IPS DF 6.9 (cell line): ENCODE measurements around the gene BRD9.
A peak's percentile ranks its signal among the peaks of the same experiment; 100 is the strongest.

Experiments
- DNase-seq: peaks from one replicate; pipeline ENCODE4 v3.0.0-alpha.2; 2013; ENCODE audit warnings: low read depth, low spot score
- H3K27ac ChIP-seq: one replicate; pipeline ENCODE4 v1.5.1; 2013; ENCODE audit warnings: low read length, control low read depth
- H3K27me3 ChIP-seq: 2 replicates; pipeline ENCODE4 v1.6.1; 2013; ENCODE audit warnings: mild to moderate bottlenecking, low read length; ENCODE audit not compliant: control insufficient read depth, insufficient read depth
- H3K36me3 ChIP-seq: 2 replicates; pipeline ENCODE4 v1.6.1; 2013; ENCODE audit warnings: low read length; ENCODE audit not compliant: control insufficient read depth, insufficient read depth
- H3K4me1 ChIP-seq: 2 replicates; pipeline ENCODE4 v1.6.1; 2013; ENCODE audit warnings: low read length; ENCODE audit not compliant: control insufficient read depth, insufficient read depth
- H3K4me3 ChIP-seq: 2 replicates; pipeline ENCODE4 v1.5.1; 2013; ENCODE audit warnings: mild to moderate bottlenecking, low read length
- H3K9me3 ChIP-seq: 2 replicates; pipeline ENCODE4 v1.6.1; 2013; ENCODE audit warnings: low read length, inconsistent platforms; ENCODE audit not compliant: control insufficient read depth, insufficient read depth
- WGBS: extraction: QIAGEN DNeasy Blood & Tissue Kit; methylation state at CpG from one replicate; pipeline ENCODE4 v1.1.7; 2013; ENCODE audit warnings: mixed read lengths, missing lambda C conversion rate; ENCODE audit not compliant: insufficient read length, insufficient coverage; 5-methylcytosine and 5-hydroxymethylcytosine counted together

The BRD9 gene

DNA sequence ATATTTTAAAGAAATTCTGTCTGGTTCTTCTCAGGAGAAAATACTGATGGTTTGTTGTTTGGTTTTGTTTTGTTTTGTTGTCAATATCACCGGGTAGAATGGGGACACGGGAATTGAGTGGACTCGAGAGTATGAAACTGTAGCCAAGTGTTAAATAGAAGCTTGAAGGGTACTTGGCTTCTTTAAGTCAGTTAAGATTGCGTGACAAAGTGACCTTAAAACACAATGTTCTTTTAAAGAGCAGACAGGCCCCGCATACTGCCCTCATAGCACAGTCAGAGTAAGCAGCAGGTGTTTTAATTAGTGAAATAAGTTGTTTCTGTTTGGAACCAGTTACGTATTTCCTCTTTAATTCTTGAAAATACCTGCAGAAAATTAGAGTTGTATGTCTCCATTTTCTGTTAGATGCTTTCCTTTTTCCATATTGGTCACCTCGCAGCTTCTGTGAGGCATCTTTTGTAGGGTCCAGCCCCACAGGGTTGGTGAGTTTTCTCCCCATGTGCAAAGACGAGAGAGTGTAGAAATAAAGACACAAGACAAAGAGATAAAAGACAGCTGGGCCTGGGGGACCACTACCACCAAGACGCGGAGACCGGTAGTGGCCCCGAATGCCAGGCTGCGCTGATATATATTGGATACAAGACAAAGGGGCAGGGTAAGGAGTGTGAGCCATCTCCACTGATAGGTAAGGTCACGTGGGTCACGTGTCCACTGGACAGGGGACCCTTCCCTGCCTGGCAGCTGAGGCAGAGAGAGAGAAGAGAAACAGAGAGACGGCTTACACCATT, 9.7 kb upstream of the BRD9 start:
- Histone ChIP-seq H3K27ac (no peak overlapping the region), H3K4me3 (no peak overlapping the region), H3K9me3 (no peaks in the 10 kb centered on the region), H3K36me3 (peaks cover 13% of the 10 kb centered on the region; the same call in 1 of the 2 replicates), H3K4me1 (no peaks in the 10 kb centered on the region), H3K27me3 (no peaks in the 10 kb centered on the region)
- no peak for DNase-seq
- WGBS, result no CpG with 5 or more reads among the region's 16 CpGs

DNA sequence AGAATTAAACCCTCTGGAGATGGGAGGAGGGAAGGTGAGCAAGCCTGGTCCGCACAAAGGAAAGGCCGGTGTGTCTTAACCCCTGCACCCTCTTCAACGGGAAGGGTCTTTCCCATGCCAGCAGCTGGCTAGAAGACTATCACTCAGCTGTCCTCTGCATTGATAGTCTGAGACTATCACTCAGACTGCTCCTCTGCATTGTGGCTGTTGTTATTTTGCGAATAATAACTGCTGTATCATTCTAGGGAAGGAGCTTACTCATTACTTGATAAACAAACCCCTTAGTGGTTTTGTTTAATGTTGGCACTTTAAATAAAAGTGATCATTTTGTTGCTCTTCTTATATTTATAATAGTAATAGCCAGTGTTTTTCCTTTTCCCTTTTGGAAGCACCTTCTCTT, 8.2 kb upstream of the BRD9 start:
- H3K27ac ChIP-seq, result no peak overlapping the region
- H3K4me3 ChIP-seq, result no peak overlapping the region
- no CpG with 5 or more reads among the region's 4 CpGs for WGBS
- no peak for DNase-seq
- no peaks in the 10 kb centered on the region for H3K4me1 ChIP-seq
- H3K9me3 ChIP-seq, result no peaks in the 10 kb centered on the region
- peaks cover 14% of the 10 kb centered on the region; the same call in 1 of the 2 replicates for H3K36me3 ChIP-seq
- no peaks in the 10 kb centered on the region for H3K27me3 ChIP-seq

DNA sequence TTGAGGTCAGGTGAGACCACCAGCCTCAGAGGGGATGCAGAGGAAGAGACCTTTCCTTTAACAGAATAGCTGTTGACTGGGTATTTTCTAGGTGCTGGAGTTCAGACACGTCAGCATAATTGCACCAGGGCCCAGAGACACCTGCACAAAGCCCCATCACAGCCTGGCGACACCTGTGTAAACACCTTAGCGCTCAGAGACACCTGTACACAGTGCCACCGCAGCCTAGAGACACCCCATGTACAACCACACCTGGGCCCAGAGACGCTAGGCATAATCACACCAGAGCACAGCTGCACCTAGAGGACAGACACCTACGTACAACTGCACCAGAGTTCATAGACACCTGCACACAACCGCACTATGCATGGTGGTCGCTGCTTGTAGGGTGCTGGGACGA, 1.1 kb upstream of the BRD9 start:
- Histone ChIP-seq H3K27me3 (no peaks in the 10 kb centered on the region), H3K4me3 (peak overlapping the region; percentile 95; the same call in 1 of the 2 replicates), H3K4me1 (peaks cover 5% of the 10 kb centered on the region; the same call in 1 of the 2 replicates), H3K9me3 (no peaks in the 10 kb centered on the region), H3K27ac (no peak overlapping the region), H3K36me3 (peaks cover 12% of the 10 kb centered on the region)
- DNase-seq, result no peak
- WGBS, result no CpG with 5 or more reads among the region's 9 CpGs

DNA sequence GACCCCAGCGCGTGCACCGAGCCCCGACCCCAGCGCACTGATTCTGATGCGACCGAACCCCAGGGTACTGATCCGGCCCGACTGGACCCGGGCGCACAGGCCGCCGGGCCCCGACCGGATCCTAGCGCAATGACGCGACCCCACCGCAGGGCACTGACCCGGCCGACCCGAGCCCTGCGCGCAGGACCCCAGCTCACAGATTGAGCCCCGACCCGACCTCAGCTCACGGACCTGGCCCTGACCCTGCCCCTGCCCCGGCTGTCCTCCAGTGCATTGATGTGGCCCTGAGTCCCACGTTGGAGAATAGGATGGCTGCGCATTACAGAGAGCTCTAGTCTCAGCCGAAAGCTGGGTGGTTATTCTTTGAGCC, 521 bp upstream of the BRD9 start:
- Histone ChIP-seq H3K4me1 (peaks cover 5% of the 10 kb centered on the region; the same call in 1 of the 2 replicates), H3K27me3 (no peaks in the 10 kb centered on the region), H3K4me3 (peak overlapping the region; percentile 95), H3K9me3 (no peaks in the 10 kb centered on the region), H3K36me3 (peaks cover 14% of the 10 kb centered on the region), H3K27ac (no peak overlapping the region)
- WGBS, result no CpG with 5 or more reads among the region's 31 CpGs
- DNase-seq, result no peak

DNA sequence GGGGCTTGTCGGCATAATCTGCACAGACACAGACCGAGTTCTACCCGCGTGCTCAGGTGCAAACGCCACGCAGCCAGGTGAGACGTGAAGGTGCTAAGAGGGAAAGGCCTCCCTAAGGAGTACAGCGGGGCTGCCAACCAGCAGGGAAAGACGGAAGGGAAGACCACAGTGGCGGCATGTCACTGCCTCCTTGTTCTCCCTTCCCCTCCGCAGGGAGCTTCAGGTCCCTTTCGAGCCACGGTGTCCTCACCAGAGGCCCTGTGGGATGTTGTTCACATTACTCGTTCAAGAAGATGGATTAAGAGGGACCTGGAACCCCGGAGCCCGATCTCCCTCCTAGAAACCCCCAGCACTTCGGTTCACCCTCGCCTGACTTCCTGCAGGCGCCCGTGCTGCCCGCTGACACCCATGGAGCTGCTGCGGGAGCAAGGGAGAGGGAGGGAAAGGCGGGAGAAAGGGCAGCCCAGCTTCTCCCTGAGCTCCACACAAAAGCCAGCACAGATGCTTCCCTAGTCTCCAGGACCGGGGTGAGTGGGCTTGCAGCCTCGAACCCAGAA, 686 bp downstream of the BRD9 start:
- H3K9me3 ChIP-seq, result no peaks in the 10 kb centered on the region
- no peak for DNase-seq
- peak overlapping the region; percentile 95 for H3K4me3 ChIP-seq
- H3K27ac ChIP-seq, result no peak overlapping the region
- no CpG with 5 or more reads among the region's 25 CpGs for WGBS
- no peaks in the 10 kb centered on the region for H3K27me3 ChIP-seq
- peaks cover 17% of the 10 kb centered on the region for H3K36me3 ChIP-seq
- peaks cover 5% of the 10 kb centered on the region; the same call in 1 of the 2 replicates for H3K4me1 ChIP-seq

DNA sequence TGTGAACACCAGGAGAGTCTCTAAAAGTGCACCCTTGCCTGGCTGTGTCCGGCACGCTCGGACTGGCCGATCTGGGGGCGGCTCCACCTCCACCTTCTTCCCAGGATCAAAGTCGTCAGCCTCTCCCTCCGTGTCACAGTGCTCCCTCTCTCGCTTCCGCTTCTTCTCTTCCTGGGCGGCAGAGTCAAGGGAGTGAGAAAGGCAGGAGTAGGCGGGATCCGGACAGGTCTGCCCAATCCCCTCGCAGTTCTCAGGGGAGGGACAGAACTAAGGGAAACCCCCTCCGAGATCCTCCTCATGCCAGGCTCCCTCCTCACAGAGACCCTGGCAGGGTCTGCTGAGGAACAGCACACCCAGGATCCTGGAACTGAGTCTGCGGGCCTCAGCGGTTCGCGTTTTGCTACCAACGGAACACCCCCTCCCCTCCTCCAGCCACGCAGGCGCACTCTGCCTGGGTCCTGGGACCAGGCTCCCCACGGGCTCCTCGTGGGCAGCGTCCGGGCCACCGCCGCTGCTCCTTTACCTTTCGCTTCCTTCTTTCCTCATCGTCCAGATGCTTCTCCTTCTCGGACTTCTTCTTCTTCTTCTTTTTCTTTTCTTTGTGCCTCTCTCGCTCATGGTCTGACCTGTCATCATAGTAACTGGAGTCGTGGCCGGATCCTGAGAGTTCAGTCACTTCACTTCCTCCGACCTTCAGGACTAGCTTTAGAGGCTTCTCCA, 1.3 kb downstream of the BRD9 start:
- H3K36me3 ChIP-seq, result peaks cover 18% of the 10 kb centered on the region
- no CpG with 5 or more reads among the region's 34 CpGs for WGBS
- peak overlapping the region; percentile 95; the same call in 1 of the 2 replicates for H3K4me3 ChIP-seq
- no peaks in the 10 kb centered on the region for H3K9me3 ChIP-seq
- no peak overlapping the region for H3K27ac ChIP-seq
- DNase-seq, result no peak
- H3K4me1 ChIP-seq, result peaks cover 5% of the 10 kb centered on the region; the same call in 1 of the 2 replicates
- H3K27me3 ChIP-seq, result no peaks in the 10 kb centered on the region

DNA sequence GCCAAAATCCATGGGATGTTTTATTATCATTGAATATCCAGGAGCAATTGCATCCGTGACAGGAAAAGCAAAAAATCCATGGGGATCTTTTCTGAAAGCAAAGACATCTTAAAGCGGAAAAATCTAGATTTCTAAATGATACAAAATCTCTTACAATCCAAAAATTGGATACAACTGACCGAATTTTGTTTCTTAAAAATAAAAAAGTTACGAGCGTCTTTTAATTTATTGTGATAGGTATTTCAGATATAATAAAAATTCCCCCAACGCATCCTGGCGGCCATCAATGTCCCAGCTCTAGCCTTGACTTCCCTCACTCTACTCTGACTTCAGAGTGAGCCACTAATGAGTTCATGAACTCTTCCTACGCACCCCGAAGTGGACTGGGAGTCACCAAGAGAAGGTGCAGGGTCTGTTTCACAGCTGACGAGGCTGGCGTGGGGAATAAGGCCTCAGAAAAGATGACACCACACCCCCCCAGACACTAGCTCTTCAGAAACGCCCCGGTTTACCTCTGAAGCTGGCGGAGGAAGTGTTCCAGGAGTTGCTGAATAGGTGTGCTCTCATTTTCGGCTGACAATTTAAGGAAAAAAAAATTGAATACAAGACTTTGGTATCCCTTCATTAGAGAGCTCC, 3.4 kb downstream of the BRD9 start:
- no peak overlapping the region for H3K4me3 ChIP-seq
- peaks cover 5% of the 10 kb centered on the region; the same call in 1 of the 2 replicates for H3K4me1 ChIP-seq
- DNase-seq, result no peak
- H3K27ac ChIP-seq, result no peak overlapping the region
- no peaks in the 10 kb centered on the region for H3K9me3 ChIP-seq
- WGBS, result no CpG with 5 or more reads among the region's 15 CpGs
- peaks cover 36% of the 10 kb centered on the region for H3K36me3 ChIP-seq
- H3K27me3 ChIP-seq, result no peaks in the 10 kb centered on the region

DNA sequence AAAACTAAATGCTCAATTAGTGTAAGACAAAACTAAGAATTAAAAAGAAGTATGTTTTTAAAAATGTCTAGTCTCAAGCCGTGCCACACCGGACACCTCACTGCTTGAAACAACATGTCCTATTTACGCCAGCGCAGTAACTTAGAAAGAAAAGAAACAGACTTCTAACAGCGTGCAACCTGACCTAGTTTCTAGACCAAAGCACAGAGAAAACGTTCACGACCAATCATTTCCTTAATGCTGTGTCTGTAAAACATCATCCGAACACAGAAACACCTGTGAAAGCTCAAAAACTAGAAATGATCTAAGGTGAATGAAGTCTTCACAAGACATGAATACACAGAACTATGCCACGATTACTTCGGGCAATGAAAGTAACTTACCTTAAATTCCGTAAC, 4.0 kb downstream of the BRD9 start:
- peaks cover 40% of the 10 kb centered on the region for H3K36me3 ChIP-seq
- no peak overlapping the region for H3K4me3 ChIP-seq
- no peak overlapping the region for H3K27ac ChIP-seq
- DNase-seq, result no peak
- WGBS, result no CpG with 5 or more reads among the region's 11 CpGs
- peaks cover 2% of the 10 kb centered on the region; the same call in 1 of the 2 replicates for H3K4me1 ChIP-seq
- H3K27me3 ChIP-seq, result no peaks in the 10 kb centered on the region
- no peaks in the 10 kb centered on the region for H3K9me3 ChIP-seq

DNA sequence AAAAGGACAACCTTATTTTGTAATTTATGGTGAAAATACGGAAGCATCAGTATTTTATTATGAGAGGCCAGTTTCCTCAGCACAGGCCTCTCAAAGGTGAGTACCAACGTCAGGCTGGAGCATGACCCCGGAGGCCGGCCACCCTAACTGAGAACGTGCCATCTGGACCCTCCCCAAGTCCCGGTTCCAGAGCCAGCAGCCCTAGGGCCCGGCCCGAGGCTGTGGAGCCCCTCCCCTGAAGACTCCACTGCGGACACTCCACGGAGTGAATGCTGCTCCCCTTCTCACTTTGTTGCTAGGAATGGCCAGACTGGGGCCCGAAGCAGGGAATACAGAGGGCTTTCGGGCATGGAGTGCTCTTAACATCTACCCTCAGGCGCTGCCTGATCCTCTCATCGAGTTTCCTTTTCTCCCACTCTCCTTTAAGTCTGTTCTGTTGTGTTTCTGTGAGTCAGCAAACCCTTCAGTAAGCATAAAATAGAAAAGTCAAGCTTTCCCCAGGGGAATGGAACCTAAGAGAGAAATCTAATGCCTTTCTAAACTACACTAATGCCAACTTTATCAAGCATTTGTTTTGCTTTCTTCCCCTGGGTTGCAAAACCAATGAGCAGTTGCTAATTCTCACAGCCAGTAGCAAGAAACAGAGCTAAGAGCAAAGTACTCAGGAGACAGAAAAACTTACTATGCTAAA, 4.5 kb downstream of the BRD9 start:
- H3K36me3 ChIP-seq, result peaks cover 45% of the 10 kb centered on the region
- H3K4me3 ChIP-seq, result no peak overlapping the region
- H3K4me1 ChIP-seq, result peaks cover 2% of the 10 kb centered on the region; the same call in 1 of the 2 replicates
- WGBS, result no CpG with 5 or more reads among the region's 14 CpGs
- H3K27ac ChIP-seq, result no peak overlapping the region
- no peaks in the 10 kb centered on the region for H3K27me3 ChIP-seq
- H3K9me3 ChIP-seq, result no peaks in the 10 kb centered on the region
- DNase-seq, result no peak
